A673 (cell line): ENCODE data around the gene NUDT5. TPM values are rescaled to one million over a fixed set of nuclear protein-coding genes. Genes with fewer than 3 reads are reported as not detected.

ENCODE experiments used
- BruUV-seq: library from RNA; stranded (reverse); fragments of 400-500 nt; replicated peaks from 2 replicates; lab custom pipeline; 2021; lab: Mats Ljungman, UMichigan
- CTCF ChIA-PET: fragments of 300-600 bp; sonication (Branson Sonifier 250); formaldehyde crosslinking; loops from one replicate; lab custom pipeline; 2022; ENCODE audit warnings: antibody characterized with exemption; lab: Charles Lee
- POLR2A ChIA-PET: fragments of 300-600 bp; sonication (Branson Sonifier 250); formaldehyde crosslinking; loops from one replicate; lab custom pipeline; 2022; ENCODE audit warnings: antibody characterized with exemption; ENCODE audit not compliant: low non-redundant PET; lab: Charles Lee
- DNase-seq: peaks from one replicate; pipeline ENCODE4 v3.0.0-alpha.2; 2015; ENCODE audit warnings: low spot score
- H3K27ac ChIP-seq: fragments of 200-600 bp; sonication (generic); 2 replicates; pipeline ENCODE4 v1.5.1; 2016; ENCODE audit warnings: mixed run types, low read depth, mild to moderate bottlenecking, mixed read lengths, antibody characterized with exemption, low read length; ENCODE audit not compliant: poor library complexity, severe bottlenecking
- H3K27me3 ChIP-seq: fragments of 200-600 bp; sonication (generic); replicated peaks from 2 replicates; pipeline ENCODE4 v1.6.1; 2017; ENCODE audit warnings: mixed run types, low read depth, mild to moderate bottlenecking, mixed read lengths, antibody characterized with exemption, low read length; ENCODE audit not compliant: insufficient read depth, poor library complexity
- H3K36me3 ChIP-seq: fragments of 200-600 bp; sonication (generic); 2 replicates; pipeline ENCODE4 v1.6.1; 2016; ENCODE audit warnings: mixed run types, mild to moderate bottlenecking, mixed read lengths, antibody characterized with exemption, low read length; ENCODE audit not compliant: insufficient read depth, poor library complexity, severe bottlenecking
- H3K4me1 ChIP-seq: fragments of 200-600 bp; sonication (generic); 2 replicates; pipeline ENCODE4 v1.6.1; 2017; ENCODE audit warnings: mixed run types, mild to moderate bottlenecking, mixed read lengths, antibody characterized with exemption, low read length; ENCODE audit not compliant: insufficient read depth, poor library complexity, severe bottlenecking
- H3K4me3 ChIP-seq: fragments of 200-600 bp; sonication (generic); 2 replicates; pipeline ENCODE4 v1.5.1; 2016; ENCODE audit warnings: low read depth, mixed run types, mild to moderate bottlenecking, mixed read lengths, low read length; ENCODE audit not compliant: poor library complexity, severe bottlenecking
- H3K9me3 ChIP-seq: fragments of 200-600 bp; sonication (generic); 2 replicates; pipeline ENCODE4 v1.6.1; 2016; ENCODE audit warnings: mixed run types, low read depth, mild to moderate bottlenecking, mixed read lengths, antibody characterized with exemption, low read length; ENCODE audit not compliant: poor library complexity, severe bottlenecking
- EZH2 ChIP-seq: fragments of 200-600 bp; sonication (generic); IDR thresholded peaks from 2 replicates; pipeline ENCODE4 v1.6.1; 2017; ENCODE audit warnings: borderline replicate concordance, low read depth, mild to moderate bottlenecking, mixed read lengths, antibody characterized with exemption, low read length; ENCODE audit not compliant: poor library complexity, severe bottlenecking
- intact Hi-C: fragments of 100-400 bp; cut with micrococcal nuclease; formaldehyde crosslinking; loops from one replicate; pipeline ENCODE4 v1.10.0; 2022; ENCODE audit not compliant: unreplicated experiment
- total RNA-seq: library from RNA; stranded (reverse); gene quantifications from 2 replicates; pipeline ENCODE4 v1.2.3, GENCODE V29; 2021
- TF ChIP-seq, protein P1 (sequence below): fragments of 300-800, 200-600 bp; sonication (generic); conservative IDR thresholded peaks from 2 replicates; pipeline ENCODE4 v1.5.1; 2017; ENCODE audit warnings: low read depth, mild to moderate bottlenecking, antibody characterized with exemption, low read length, moderate library complexity, mixed read lengths

The NUDT5 gene
- total RNA-seq, 1 experiment from 2014 or later = 137 TPM

DNA sequence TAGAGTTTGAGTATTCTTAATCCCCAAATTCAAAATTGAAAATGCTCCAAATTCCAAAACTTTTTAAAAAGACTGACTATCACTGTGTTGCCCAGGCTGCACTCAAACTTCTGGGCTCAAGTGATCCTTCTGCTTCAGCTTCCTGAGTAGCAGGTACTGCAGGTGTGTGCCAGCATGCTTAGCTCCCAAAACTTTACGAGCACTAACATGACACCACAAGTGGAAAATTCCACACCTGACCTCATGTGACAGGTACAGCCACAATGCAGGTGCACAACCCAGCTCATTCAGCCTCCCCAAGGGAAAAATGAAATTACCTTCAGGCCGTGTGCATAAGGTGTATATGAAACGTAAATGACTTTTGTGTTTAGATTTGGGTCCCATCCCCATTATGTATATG, 16.8 kb upstream of the NUDT5 start:
- ChIA-PET CTCF (no interaction called here), POLR2A (no interaction called here)
- peaks cover 46% of the 10 kb centered on the region for H3K4me1 ChIP-seq
- TF ChIP-seq, protein P1, sequence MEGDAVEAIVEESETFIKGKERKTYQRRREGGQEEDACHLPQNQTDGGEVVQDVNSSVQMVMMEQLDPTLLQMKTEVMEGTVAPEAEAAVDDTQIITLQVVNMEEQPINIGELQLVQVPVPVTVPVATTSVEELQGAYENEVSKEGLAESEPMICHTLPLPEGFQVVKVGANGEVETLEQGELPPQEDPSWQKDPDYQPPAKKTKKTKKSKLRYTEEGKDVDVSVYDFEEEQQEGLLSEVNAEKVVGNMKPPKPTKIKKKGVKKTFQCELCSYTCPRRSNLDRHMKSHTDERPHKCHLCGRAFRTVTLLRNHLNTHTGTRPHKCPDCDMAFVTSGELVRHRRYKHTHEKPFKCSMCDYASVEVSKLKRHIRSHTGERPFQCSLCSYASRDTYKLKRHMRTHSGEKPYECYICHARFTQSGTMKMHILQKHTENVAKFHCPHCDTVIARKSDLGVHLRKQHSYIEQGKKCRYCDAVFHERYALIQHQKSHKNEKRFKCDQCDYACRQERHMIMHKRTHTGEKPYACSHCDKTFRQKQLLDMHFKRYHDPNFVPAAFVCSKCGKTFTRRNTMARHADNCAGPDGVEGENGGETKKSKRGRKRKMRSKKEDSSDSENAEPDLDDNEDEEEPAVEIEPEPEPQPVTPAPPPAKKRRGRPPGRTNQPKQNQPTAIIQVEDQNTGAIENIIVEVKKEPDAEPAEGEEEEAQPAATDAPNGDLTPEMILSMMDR = no peak
- no peak for TF ChIP-seq EZH2
- H3K27me3 ChIP-seq = no peaks in the 10 kb centered on the region
- peaks cover 56% of the 10 kb centered on the region for H3K36me3 ChIP-seq
- BruUV-seq = no TSS peak
- H3K4me3 ChIP-seq = no peak overlapping the region
- no peaks in the 10 kb centered on the region for H3K9me3 ChIP-seq
- DNase-seq = no peak
- no peak overlapping the region for H3K27ac ChIP-seq
- intact Hi-C loops = no loop called here

DNA sequence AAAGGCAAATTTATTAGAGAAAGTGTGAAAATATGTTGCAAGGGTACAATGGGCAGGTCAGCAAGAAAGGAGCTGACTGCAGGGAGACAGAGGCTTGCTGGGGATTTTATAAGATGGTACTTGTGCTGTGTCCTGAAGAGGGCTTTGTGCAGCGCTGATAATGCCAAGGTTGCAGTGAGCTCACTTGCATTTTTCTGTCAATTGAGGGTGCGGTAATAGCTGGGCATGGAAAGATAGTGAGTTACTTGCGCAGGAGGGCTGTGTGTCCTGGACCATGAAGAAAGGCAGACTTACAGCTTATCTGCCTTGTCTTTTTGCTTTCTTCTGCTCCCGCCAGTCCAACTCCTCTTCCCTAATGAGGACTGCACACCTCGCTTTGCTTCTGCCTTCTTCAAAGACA, 12.8 kb upstream of the NUDT5 start:
- ChIA-PET POLR2A (no interaction called here), CTCF (no interaction called here)
- Histone ChIP-seq H3K36me3 (peaks cover 69% of the 10 kb centered on the region), H3K9me3 (no peaks in the 10 kb centered on the region), H3K4me3 (no peak overlapping the region), H3K27ac (no peak overlapping the region), H3K4me1 (peaks cover 6% of the 10 kb centered on the region), H3K27me3 (no peaks in the 10 kb centered on the region)
- no peak for TF ChIP-seq EZH2
- TF ChIP-seq, protein P1 = no peak
- DNase-seq = no peak
- intact Hi-C loops = no loop called here
- BruUV-seq = no TSS peak

DNA sequence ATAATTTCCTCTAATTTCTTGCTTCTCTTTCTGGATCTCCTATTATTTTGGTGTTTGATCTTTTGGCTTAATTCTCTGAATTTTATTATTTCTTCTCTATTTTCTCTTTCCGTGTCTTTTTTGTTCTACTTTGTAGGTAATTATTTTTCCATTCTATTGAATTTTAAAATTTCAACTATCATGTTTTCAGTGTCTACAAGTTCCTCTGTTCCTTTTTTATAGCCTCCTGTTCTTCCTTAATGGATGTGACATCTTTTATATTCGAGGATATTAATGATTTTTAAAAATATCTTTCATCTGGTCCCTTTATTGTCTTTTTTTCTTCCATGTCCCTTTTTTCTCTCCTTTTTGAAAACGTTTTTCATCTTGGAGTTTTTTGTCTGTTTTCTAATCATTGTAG, 11.4 kb upstream of the NUDT5 start:
- ChIA-PET POLR2A (no interaction called here), CTCF (no interaction called here)
- Histone ChIP-seq H3K4me1 (no peaks in the 10 kb centered on the region), H3K9me3 (no peaks in the 10 kb centered on the region), H3K27me3 (no peaks in the 10 kb centered on the region), H3K4me3 (no peak overlapping the region), H3K27ac (no peak overlapping the region), H3K36me3 (peaks cover 70% of the 10 kb centered on the region)
- intact Hi-C loops = no loop called here
- TF ChIP-seq, protein P1 = no peak
- TF ChIP-seq EZH2 = no peak
- no peak for DNase-seq
- no TSS peak for BruUV-seq
